Thoracic aorta (tissue), 2 donors: Measurements from ENCODE around the gene POLR3B. TPM values are rescaled to one million over a fixed set of nuclear protein-coding genes. Genes with fewer than 3 reads are reported as not detected.

Experiments used
- ATAC-seq: fragments of 150-250 bp; one replicate; pipeline ENCODE4 v1.8.0; 2017; ENCODE audit warnings: low read depth; ENCODE audit not compliant: insufficient number of reproducible peaks, low FRiP score
- DNase-seq: peaks from one replicate; pipeline ENCODE4 v3.0.0-alpha.2; 2020; ENCODE audit warnings: low spot score
- H3K27ac ChIP-seq, 2 donors: fragments of 200-600 bp; sonication (generic); 1 replicate in 1 of 2; 2 replicates in 1 of 2; pipeline ENCODE4 v1.5.1; 2016; ENCODE audit warnings: mild to moderate bottlenecking in 2 of 2, moderate library complexity in 2 of 2
- H3K27me3 ChIP-seq: fragments of 200-600 bp; sonication (generic); replicated peaks from 2 replicates; pipeline ENCODE4 v1.6.0; 2016; ENCODE audit warnings: mild to moderate bottlenecking; ENCODE audit not compliant: insufficient read depth
- H3K36me3 ChIP-seq: fragments of 200-600 bp; sonication (generic); one replicate; pipeline ENCODE4 v1.5.1; 2016
- H3K4me1 ChIP-seq, 2 donors: fragments of 200-600 bp; sonication (generic); 1 replicate in 1 of 2; 2 replicates in 1 of 2; pipeline versions ENCODE4 v1.5.1 to v1.6.0; 2016; ENCODE audit warnings: low read depth in 2 of 2, mild to moderate bottlenecking in 1 of 2; ENCODE audit not compliant: control insufficient read depth in 1 of 2
- H3K4me3 ChIP-seq: fragments of 200-600 bp; sonication (generic); 2 replicates; pipeline ENCODE4 v1.5.1; 2016; ENCODE audit warnings: mild to moderate bottlenecking
- H3K9me3 ChIP-seq: fragments of 200-600 bp; sonication (generic); 2 replicates; pipeline ENCODE4 v1.5.1; 2016
- total RNA-seq, 2 donors: library from RNA; depleted of rRNA; stranded (reverse); fragments of >200 nt; gene quantifications; one replicate each; pipeline versions ENCODE4 v1.1.0 to v1.2.3, GENCODE V29; 2016
- TF ChIP-seq, protein P1 (sequence below): fragments of 200-600 bp; sonication (generic); IDR thresholded peaks from one replicate; pipeline ENCODE4 v1.5.1; 2019; ENCODE audit warnings: antibody characterized with exemption

POLR3B gene
- total RNA-seq = 1 to 10 TPM; 7.7 to 7.8 TPM

GRCh38 chr12:106357549-106358395 lies at the start of gene POLR3B:
TSS of gene POLR3B (plus strand) at chr12:106357748. CDS start at chr12:106357880, 132 bp downstream.
- Histone ChIP-seq H3K27me3 (no peaks in the 10 kb centered on the region), H3K36me3 (no peaks in the 10 kb centered on the region), H3K27ac (peak within 1 kb of the TSS; percentile 85 to 87), H3K9me3 (no peaks in the 10 kb centered on the region), H3K4me1 (peaks cover 3 to 8% of the 10 kb centered on the region in 2 donors), H3K4me3 (peak within 1 kb of the TSS; percentile 95)
- peak; percentile 87 for DNase-seq
- TF ChIP-seq, protein P1, sequence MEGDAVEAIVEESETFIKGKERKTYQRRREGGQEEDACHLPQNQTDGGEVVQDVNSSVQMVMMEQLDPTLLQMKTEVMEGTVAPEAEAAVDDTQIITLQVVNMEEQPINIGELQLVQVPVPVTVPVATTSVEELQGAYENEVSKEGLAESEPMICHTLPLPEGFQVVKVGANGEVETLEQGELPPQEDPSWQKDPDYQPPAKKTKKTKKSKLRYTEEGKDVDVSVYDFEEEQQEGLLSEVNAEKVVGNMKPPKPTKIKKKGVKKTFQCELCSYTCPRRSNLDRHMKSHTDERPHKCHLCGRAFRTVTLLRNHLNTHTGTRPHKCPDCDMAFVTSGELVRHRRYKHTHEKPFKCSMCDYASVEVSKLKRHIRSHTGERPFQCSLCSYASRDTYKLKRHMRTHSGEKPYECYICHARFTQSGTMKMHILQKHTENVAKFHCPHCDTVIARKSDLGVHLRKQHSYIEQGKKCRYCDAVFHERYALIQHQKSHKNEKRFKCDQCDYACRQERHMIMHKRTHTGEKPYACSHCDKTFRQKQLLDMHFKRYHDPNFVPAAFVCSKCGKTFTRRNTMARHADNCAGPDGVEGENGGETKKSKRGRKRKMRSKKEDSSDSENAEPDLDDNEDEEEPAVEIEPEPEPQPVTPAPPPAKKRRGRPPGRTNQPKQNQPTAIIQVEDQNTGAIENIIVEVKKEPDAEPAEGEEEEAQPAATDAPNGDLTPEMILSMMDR = peak; percentile 79
- peak; percentile 94 for ATAC-seq

- ATAC-seq (no peak), DNase-seq (no peak)
- H3K36me3 ChIP-seq = no peaks in the 10 kb centered on the region
- H3K9me3 ChIP-seq = no peaks in the 10 kb centered on the region
- H3K4me1 ChIP-seq = peaks cover 9 to 26% of the 10 kb centered on the region in 2 donors
- H3K27ac ChIP-seq = no peak overlapping the region
- TF ChIP-seq, protein P1 = no peak
- no peak overlapping the region for H3K4me3 ChIP-seq
- no peaks in the 10 kb centered on the region for H3K27me3 ChIP-seq
Measured at GRCh38 chr12:106308121-106308520, 49.4 kb upstream of the POLR3B start.

DNA sequence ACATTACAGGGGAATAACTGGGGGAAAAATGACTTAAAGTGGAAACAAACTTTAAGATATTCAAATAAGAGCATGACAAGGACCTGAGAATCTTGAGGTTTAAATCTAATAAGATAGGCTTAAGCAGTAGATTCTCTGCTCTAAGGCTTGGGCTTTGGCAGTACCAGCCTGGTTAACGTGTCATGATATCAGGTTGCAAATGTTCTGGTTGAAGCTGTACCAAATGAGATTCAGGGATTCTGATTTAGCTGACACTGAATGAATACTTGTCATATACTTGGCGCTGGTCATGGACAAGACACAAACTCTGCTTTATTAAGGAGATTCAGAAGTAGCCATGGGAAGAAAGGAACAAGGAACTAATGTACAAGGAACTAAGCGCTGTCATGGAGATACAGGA lies 48.9 kb upstream of the POLR3B start:
- TF ChIP-seq, protein P1 = no peak
- no peaks in the 10 kb centered on the region for H3K9me3 ChIP-seq
- ATAC-seq = no peak
- no peaks in the 10 kb centered on the region for H3K36me3 ChIP-seq
- no peaks in the 10 kb centered on the region for H3K27me3 ChIP-seq
- H3K4me1 ChIP-seq = peaks cover 9 to 23% of the 10 kb centered on the region in 2 donors
- no peak for DNase-seq
- H3K27ac ChIP-seq = no peak overlapping the region
- no peak overlapping the region for H3K4me3 ChIP-seq

- TF ChIP-seq, protein P1 = no peak
- Histone ChIP-seq H3K27me3 (no peaks in the 10 kb centered on the region), H3K36me3 (peaks cover 5% of the 10 kb centered on the region), H3K4me1 (peaks cover 0 to 10% of the 10 kb centered on the region in 2 donors), H3K4me3 (no peak overlapping the region), H3K9me3 (no peaks in the 10 kb centered on the region), H3K27ac (no peak overlapping the region)
- DNase-seq (no peak), ATAC-seq (no peak)
Measured at GRCh38 chr12:106309671-106310505, 47.7 kb upstream of the POLR3B start.

DNA sequence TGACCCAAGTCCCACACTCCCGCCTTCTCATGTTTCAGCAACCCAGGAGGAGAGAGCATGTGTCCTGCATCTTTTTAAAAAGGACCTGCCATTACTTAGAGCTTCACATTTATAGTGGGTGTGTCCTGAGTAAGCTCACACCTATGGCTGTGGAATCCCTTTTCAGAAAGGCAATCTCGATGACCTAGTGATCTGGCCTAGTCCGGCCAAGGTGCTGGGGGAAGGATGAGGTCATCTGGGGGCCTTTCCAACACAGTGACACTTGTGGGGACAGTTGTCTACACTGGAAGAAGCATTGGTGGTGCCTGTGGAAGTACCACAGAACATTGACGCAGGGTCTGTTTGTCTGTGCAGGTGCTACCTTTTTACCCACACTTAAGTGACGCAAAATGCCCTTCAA lies 46.9 kb upstream of the POLR3B start:
- ATAC-seq (no peak), DNase-seq (no peak)
- Histone ChIP-seq H3K27me3 (no peaks in the 10 kb centered on the region), H3K36me3 (peaks cover 5% of the 10 kb centered on the region), H3K4me1 (peaks cover 0 to 2% of the 10 kb centered on the region in 2 donors), H3K27ac (no peak overlapping the region), H3K9me3 (no peaks in the 10 kb centered on the region), H3K4me3 (no peak overlapping the region)
- TF ChIP-seq, protein P1 = no peak
